Sigmoid colon (tissue), 3 donors: ENCODE data around the gene MMP28.
"Not testable (repeated sequence)": the region's sequence is repeated elsewhere in the genome, so short reads cannot be mapped to it uniquely, and the experiment has no call there.

Experiments used
- CTCF ChIP-seq, 4 experiments: fragments of 450-650 bp in 3 of 4; fragments of 200-600 bp in 1 of 4; IDR thresholded peaks; one replicate each; pipeline ENCODE4 v1.5.1; 2016 to 2019; ENCODE audit warnings: antibody characterized with exemption in 4 of 4, mild to moderate bottlenecking in 3 of 4, moderate library complexity in 2 of 4
- POLR2A ChIP-seq, 2 donors: fragments of 450-650 bp; IDR thresholded peaks; one replicate each; pipeline ENCODE4 v1.6.1; 2016; ENCODE audit warnings: antibody characterized with exemption in 2 of 2, mild to moderate bottlenecking in 2 of 2, moderate library complexity in 2 of 2

GRCh38 chr17:35751541-35751940 lies 43.9 kb downstream of the MMP28 start:
- TF ChIP-seq CTCF, POLR2A (IDR thresholded peaks at IDR 0.05): not testable (repeated sequence)
